Right cardiac atrium (tissue), 5 donors: ENCODE measurements around the gene UQCC2. TPM values are rescaled to one million over a fixed set of nuclear protein-coding genes. Genes with fewer than 3 reads are reported as not detected.

Source experiments
- ATAC-seq, 2 donors: fragments of 200-7000 bp; cut with Tn5 transposase; one replicate each; pipeline versions ENCODE4 v1.8.0 to v1.9.1; 2020; ENCODE audit warnings: moderate library complexity in 2 of 2, mild to moderate bottlenecking in 1 of 2
- DNase-seq, 3 donors: peaks; one replicate each; pipeline ENCODE4 v3.0.0-alpha.2; 2020
- H3K27ac ChIP-seq: one replicate; pipeline ENCODE4 v1.5.1; 2013; ENCODE audit warnings: mild to moderate bottlenecking, low read length, control low read depth, moderate library complexity
- H3K27me3 ChIP-seq: one replicate; pipeline ENCODE4 v1.6.1; 2013; ENCODE audit not compliant: control insufficient read depth, insufficient read depth
- H3K4me1 ChIP-seq: one replicate; pipeline ENCODE4 v1.6.1; 2013; ENCODE audit warnings: low read length; ENCODE audit not compliant: control insufficient read depth, insufficient read depth
- H3K4me3 ChIP-seq: one replicate; pipeline ENCODE4 v1.5.1; 2013; ENCODE audit warnings: low read length, control low read depth
- H3K9me3 ChIP-seq: one replicate; pipeline ENCODE4 v1.6.1; 2013; ENCODE audit warnings: low read length; ENCODE audit not compliant: control insufficient read depth
- WGBS: extraction: QIAGEN DNeasy Blood & Tissue Kit; methylation state at CpG from one replicate; pipeline ENCODE4 v1.1.7; 2013; 5-methylcytosine and 5-hydroxymethylcytosine counted together
- intact Hi-C, 4 donors: fragments of 100-400 bp; cut with DNase I; formaldehyde crosslinking; loops; one replicate each; pipeline versions ENCODE4 v1.11.0 to v1.14.0; 2022 to 2023
- polyA plus RNA-seq: library from polyadenylated mRNA; stranded (reverse); fragments of 200-250 nt; gene quantifications from one replicate; pipeline ENCODE4 v1.2.3, GENCODE V29; 2013
- total RNA-seq, 4 donors: library from RNA; stranded (reverse); fragmentation: NEBNext Ultra II Directional; extraction: Animal tissue kit (Norgen Biotek cat#: 25700); gene quantifications; one replicate each; pipeline ENCODE4 v1.2.1, GENCODE V29; 2021
- donor health status: healthy with polysubstance abuse.
- donor health status: DM: no; HTN: yes; CAD: no.
- donor health status: DM: no; HTN: no; CAD: no.
- donor health status: DM: no; HTN: yes; CAD: no; lungs with severe emphysema.
- donor health status: DM: yes; HTN: yes; CAD: no.

The UQCC2 gene
- total and polyA plus RNA-seq, 5 donors, result 188 to 376 (median 235) TPM

DNA sequence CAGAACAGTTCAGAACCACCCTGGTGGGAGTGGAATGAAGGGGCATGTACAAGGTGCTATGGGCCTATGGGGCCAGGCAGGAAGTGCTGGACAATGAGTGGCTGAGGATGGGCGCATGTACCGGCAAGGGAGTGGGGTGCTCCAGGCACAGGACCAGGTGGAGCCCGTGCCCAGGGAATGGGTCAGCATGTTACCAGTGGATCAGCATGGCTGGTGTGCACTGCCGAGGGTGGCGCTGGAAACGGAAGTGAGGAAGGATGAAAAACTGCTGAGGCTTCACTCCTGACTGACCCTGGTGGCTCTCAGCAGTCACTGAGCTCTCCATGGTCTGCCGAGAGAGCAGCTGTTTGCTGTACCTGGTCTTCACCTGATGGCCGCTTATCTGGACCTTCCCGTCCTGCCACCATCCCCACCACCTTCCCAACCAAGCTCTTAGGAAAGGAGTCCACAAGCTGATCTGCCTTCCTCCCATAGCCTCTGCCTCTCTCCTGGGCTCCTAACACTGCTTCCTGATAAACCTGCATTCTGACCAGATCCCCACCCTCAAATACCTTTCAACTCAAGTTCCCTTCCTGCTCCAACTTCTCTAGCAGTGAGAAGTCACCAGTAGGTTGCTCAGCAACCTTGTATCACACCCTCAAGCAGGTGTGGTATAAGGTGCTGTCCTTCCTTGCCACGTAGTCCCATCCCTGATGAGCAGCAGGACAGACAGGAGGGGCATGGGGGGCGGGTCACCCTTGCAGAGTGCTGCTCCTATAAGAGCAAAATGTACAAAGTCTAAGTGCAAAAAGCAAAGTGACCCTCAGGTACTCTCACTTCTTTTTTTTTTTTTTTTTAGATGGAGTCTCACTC lies 7.1 kb downstream of the UQCC2 start:
- DNase-seq (peak in 1 of 3 donors; percentile 16), ATAC-seq (no peak)
- H3K9me3 ChIP-seq, result no peaks in the 10 kb centered on the region
- H3K27ac ChIP-seq, result no peak overlapping the region
- no peak overlapping the region for H3K4me3 ChIP-seq
- intact Hi-C loops, result loop anchor here in 1 of 4 donors (5.0 kb wide), 1 partner anchor 117 kb away; no protein-coding TSS in a partner anchor
- WGBS, result 93% methylated on average over 11 of the region's 11 CpGs
- H3K27me3 ChIP-seq, result no peaks in the 10 kb centered on the region
- peaks cover 2% of the 10 kb centered on the region for H3K4me1 ChIP-seq

DNA sequence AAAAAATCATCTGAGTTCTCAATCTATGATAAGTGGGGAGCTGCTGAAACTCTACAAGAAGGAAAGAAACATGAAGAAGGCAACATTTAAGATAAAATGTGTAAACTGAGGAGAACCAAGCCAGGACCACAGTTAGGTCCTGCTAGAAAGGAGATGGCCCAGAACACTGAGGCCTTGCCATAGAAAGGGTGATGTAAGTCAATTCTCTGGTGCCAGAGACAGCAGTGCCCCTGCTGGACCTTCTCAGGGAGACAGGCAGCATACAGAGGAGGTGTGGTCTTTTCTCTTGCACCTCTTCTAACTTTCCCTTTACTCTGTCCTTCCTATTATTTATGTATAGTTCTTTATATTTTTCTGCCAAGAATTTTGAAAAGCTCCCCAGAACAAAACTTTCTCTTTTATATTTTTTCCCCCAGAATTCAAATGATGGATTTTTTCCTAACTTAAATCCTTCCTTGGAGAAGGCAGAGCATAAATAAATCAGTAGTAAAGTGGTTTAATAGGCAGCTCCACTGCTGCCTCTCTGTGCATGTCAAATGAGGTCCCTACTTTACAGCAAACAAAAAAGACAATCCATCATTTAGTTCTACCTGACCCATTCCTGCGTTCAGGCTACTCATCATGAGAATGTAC lies 9.0 kb downstream of the UQCC2 start:
- ATAC-seq (peak in 1 of 2 donors; percentile 57), DNase-seq (peak in 2 of 3 donors; percentile 39 to 76)
- Histone ChIP-seq H3K27me3 (no peaks in the 10 kb centered on the region), H3K27ac (no peak overlapping the region), H3K4me3 (no peak overlapping the region), H3K4me1 (peaks cover 5% of the 10 kb centered on the region), H3K9me3 (no peaks in the 10 kb centered on the region)
- WGBS, result 96% methylated on average over 1 of the region's 1 CpG
- intact Hi-C loops, result loop anchor here in 1 of 4 donors (5.0 kb wide), 1 partner anchor 115 kb away; no protein-coding TSS in a partner anchor

DNA sequence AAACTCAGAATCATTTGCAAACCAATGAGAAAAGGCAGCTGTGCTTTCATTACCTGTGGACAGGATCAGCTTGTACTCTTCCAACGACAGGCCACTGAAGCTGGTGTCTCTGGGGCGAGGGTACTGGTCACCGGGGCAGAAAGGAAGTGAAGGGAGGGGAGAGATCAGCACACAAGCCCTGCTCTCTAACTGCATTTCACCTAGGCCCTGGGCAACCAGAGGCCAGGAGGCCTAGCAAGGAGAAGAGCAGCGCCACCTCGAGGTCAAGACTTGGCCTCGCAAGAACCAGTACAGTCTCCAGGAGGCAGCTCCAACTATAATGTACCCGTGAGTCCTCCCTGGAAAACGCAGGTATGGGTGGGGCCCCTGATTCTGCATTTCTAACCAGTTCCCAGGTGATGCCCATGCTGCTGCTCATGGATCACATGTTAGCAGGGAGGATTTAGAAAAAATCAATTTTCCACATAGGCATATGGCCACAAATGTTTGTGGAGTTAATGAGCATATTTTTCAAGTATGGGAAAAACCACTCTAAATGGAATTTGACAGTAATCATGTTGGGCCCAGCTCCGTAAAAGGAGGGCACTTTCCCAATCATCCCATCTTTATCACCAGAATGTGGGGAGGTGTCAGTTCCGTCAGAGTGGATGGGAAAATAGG lies 11.0 kb downstream of the UQCC2 start:
- 49% methylated on average over 10 of the region's 10 CpGs for WGBS
- ATAC-seq (peak; percentile 23 to 50), DNase-seq (peak; percentile 56 to 84 (median 82))
- H3K27ac ChIP-seq, result no peak overlapping the region
- intact Hi-C loops, result loop anchor here in 1 of 4 donors (5.0 kb wide), 1 partner anchor 113 kb away; no protein-coding TSS in a partner anchor
- no peaks in the 10 kb centered on the region for H3K27me3 ChIP-seq
- H3K4me3 ChIP-seq, result no peak overlapping the region
- H3K4me1 ChIP-seq, result peaks cover 21% of the 10 kb centered on the region
- H3K9me3 ChIP-seq, result no peaks in the 10 kb centered on the region

DNA sequence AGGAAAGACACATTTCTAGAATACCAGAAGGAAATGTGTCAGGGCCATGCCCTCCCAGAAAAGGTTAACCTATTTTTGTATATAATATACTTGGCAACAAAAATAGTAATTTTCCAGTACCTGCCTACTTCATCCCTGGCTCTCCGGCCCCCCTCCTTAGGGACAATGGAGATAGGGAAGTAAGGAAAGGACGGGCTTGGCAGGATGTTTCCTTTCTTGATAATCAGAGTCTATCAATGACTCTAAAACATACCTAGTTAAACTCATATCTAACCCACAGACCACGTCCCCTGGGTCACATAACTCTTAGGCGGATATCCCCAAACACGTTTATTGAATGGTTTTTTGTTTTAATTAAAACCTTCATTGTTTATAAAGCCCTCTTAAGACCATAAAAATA lies 11.8 kb downstream of the UQCC2 start:
- no peaks in the 10 kb centered on the region for H3K9me3 ChIP-seq
- intact Hi-C loops, result loop anchor here in 3 of 4 donors (5.0 to 10.0 kb wide), 2 partner anchors 112 to 115 kb away; partner anchors contain the start of gene BAK1 (in 1 of the 3)
- ATAC-seq, result no peak
- peaks cover 26% of the 10 kb centered on the region for H3K4me1 ChIP-seq
- no peaks in the 10 kb centered on the region for H3K27me3 ChIP-seq
- 59% methylated on average over 5 of the region's 5 CpGs for WGBS
- no peak overlapping the region for H3K4me3 ChIP-seq
- DNase-seq, result no peak
- no peak overlapping the region for H3K27ac ChIP-seq

DNA sequence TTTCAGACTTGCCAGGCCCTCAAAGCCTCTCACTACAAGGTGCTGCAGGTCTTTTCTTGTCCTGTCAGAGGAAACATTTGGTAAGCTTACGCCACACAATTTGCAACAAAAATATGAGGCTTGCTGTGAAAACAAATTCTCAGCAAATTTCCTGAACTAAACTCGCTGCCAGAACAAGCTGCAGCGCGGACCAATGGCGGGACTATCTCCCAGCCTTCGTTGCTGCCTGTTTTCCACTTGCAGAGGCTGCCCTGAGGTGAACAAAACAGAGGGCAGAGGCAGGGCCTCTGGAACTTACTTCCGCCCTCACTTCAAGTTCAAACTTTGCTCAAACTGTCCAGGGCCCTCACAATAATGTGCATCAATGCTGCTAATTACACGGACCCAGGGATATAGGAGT lies 12.4 kb downstream of the UQCC2 start:
- ATAC-seq, result no peak
- intact Hi-C loops, result loop anchor here in 2 of 4 donors (5.0 to 10.0 kb wide), 2 partner anchors 112 to 114 kb away; partner anchors contain the start of gene BAK1 (in 1 of the 2)
- DNase-seq, result no peak
- H3K4me1 ChIP-seq, result peaks cover 31% of the 10 kb centered on the region
- no peaks in the 10 kb centered on the region for H3K9me3 ChIP-seq
- H3K4me3 ChIP-seq, result no peak overlapping the region
- H3K27me3 ChIP-seq, result no peaks in the 10 kb centered on the region
- WGBS, result 68% methylated on average over 8 of the region's 8 CpGs
- H3K27ac ChIP-seq, result no peak overlapping the region

DNA sequence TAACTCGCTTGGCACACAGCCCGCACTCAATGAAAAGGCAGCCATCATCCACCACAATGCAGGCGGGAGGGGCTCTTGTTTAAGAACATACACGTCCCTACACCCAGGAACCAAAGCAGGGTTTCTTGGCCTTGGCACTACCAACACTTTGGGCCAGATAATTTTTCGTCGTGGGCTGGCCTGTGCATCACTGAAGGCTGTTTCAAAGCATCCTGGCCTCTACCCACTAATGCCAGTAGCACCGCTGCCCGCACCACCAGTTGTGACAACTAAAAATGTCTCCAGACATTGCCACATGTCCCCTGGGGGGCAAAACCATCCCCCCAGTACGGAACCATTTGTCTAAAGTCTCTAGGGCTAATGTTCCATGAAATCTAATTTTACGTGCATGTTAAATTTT lies 13.0 kb downstream of the UQCC2 start:
- no peak for ATAC-seq
- Histone ChIP-seq H3K27me3 (no peaks in the 10 kb centered on the region), H3K9me3 (no peaks in the 10 kb centered on the region), H3K4me3 (no peak overlapping the region), H3K4me1 (peaks cover 31% of the 10 kb centered on the region), H3K27ac (no peak overlapping the region)
- 87% methylated on average over 10 of the region's 10 CpGs for WGBS
- intact Hi-C loops, result loop anchor here in 2 of 4 donors (5.0 to 10.0 kb wide), 2 partner anchors 111 to 114 kb away; partner anchors contain the start of gene BAK1 (in 1 of the 2)
- DNase-seq, result no peak

DNA sequence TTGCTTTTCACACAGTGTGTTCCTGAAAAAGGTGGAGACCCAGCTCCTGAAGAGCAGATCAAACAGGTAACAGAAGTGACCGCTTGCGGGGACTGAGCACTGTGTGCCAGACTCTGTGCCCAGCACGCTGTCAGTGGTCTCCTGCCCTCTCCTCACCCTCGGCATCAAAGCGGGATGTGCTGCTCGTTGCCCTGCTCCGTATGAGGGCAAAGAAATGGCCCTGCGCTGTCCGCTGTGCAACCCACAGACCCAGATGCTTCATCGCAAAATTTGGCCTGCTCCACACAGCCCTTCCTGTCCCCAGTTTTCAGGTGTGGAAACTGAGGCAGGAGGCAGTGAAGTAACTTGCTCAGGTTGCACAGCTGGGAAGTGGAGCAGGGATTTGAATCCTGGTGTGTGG lies 13.7 kb downstream of the UQCC2 start:
- intact Hi-C loops, result loop anchor here in 2 of 4 donors (5.0 to 10.0 kb wide), 2 partner anchors 111 to 113 kb away; partner anchors contain the start of gene BAK1 (in 1 of the 2)
- H3K27ac ChIP-seq, result no peak overlapping the region
- 96% methylated on average over 10 of the region's 10 CpGs for WGBS

DNA sequence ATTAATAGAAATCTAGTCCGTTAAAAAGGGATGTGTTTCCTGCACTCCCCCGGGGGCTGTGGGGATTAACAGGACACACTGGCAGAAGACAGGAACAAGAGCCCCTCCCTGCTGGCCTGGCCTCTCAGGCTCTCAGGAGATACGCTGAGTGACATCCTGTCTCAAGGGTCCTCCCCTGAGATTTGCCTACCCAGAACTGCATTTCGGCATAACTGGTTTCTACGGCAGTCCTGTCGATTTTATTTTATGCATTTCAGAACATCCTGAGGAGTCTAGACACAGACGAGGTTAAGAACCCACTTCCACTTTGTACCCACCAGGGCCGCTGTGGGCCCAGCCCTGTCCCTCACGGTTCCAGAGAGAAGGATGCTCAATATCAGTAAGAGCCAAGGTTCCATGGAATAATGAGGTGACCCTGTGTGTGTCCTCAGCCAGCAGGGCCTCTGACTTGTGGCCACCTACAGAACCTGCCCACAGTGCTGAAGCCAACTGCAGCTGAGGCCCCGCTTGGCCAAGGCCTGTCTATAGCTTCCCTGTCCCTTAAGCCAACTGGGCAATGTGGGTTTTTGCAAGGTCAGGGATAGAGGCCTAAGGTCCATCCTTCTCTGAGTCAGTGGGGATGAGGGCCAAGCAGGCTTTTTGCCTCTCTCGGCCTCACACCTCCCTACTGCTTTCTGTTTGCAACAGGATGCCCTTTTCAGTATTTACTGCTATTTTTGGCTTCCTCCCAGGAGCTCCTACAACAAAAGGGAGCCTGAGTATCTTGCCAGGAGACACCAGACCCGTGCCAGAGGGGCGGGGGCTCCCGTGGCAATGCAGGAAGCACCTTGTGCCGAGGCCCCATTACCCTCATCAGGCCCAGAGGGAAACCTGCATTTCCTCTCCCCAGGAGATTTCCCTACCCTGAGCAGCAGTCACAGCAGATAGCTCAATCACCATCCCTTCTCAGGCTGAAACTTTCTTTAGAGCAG lies 14.7 kb downstream of the UQCC2 start:
- DNase-seq (peak; percentile 74 to 89 (median 87)), ATAC-seq (peak; percentile 57 to 78)
- H3K4me1 ChIP-seq, result peaks cover 39% of the 10 kb centered on the region
- H3K27me3 ChIP-seq, result no peaks in the 10 kb centered on the region
- H3K4me3 ChIP-seq, result no peak overlapping the region
- peak overlapping the region; percentile 84 for H3K27ac ChIP-seq
- H3K9me3 ChIP-seq, result no peaks in the 10 kb centered on the region
- 34% methylated on average over 15 of the region's 15 CpGs for WGBS
- intact Hi-C loops, result loop anchor here in 2 of 4 donors (5.0 to 10.0 kb wide), 2 partner anchors 110 to 112 kb away; partner anchors contain the start of gene BAK1 (in 1 of the 2)

More for the DNA sequence above, 13.7 kb downstream of the UQCC2 start:
- Histone ChIP-seq H3K9me3 (no peaks in the 10 kb centered on the region), H3K4me1 (peaks cover 32% of the 10 kb centered on the region), H3K27me3 (no peaks in the 10 kb centered on the region), H3K4me3 (no peak overlapping the region)
- DNase-seq (no peak), ATAC-seq (no peak)

DNA sequence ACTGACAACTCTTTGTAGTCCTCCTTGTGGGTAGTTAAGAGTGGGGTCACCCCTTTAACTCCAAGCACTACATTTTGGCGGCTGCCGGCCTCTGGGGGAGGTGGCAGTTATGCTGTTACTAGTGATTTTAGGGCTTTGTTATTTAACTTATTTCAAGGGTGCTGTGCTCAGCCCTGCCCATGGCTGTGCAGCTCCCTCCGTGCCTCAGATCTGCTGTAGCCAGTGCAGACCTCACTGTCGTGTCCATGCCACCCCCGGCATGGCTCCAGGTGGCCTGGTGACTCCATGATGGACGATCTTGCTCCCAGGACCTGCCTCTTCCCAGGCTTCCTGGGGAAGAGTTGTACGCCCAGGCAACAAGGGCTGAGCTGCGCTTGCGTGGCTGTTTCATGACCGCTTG lies 15.4 kb downstream of the UQCC2 start:
- Histone ChIP-seq H3K4me1 (peaks cover 43% of the 10 kb centered on the region), H3K9me3 (no peaks in the 10 kb centered on the region), H3K4me3 (no peak overlapping the region), H3K27ac (peak overlapping the region; percentile 84), H3K27me3 (no peaks in the 10 kb centered on the region)
- DNase-seq (no peak), ATAC-seq (no peak)
- 76% methylated on average over 10 of the region's 10 CpGs for WGBS
- intact Hi-C loops, result loop anchor here in 2 of 4 donors (5.0 to 10.0 kb wide), 2 partner anchors 109 to 111 kb away; partner anchors contain the start of gene BAK1 (in 1 of the 2)
